H9 (cell line): ENCODE data around the gene ZNF621. TPM values are rescaled to one million over a fixed set of nuclear protein-coding genes. Genes with fewer than 3 reads are reported as not detected.

Source experiments
- DNase-seq: peaks from one replicate; pipeline ENCODE4 v3.0.0-alpha.2; 2017
- H2AFZ ChIP-seq: one replicate; pipeline ENCODE4 v1.6.1; 2013; ENCODE audit warnings: mild to moderate bottlenecking, low read length, control low read depth, moderate library complexity
- H2AK5ac ChIP-seq: 2 replicates; pipeline ENCODE4 v1.6.1; 2013; ENCODE audit warnings: low read length, control low read depth, mixed read lengths; ENCODE audit not compliant: insufficient read length
- H2BK120ac ChIP-seq: one replicate; pipeline ENCODE4 v1.6.1; 2013; ENCODE audit warnings: low read depth, mild to moderate bottlenecking, low read length, control low read depth, inconsistent platforms; ENCODE audit not compliant: poor library complexity, severe bottlenecking
- H2BK12ac ChIP-seq: 2 replicates; pipeline ENCODE4 v1.6.1; 2013; ENCODE audit warnings: low read length, control low read depth, mixed read lengths, low read depth; ENCODE audit not compliant: insufficient read length
- H2BK15ac ChIP-seq: 2 replicates; pipeline ENCODE4 v1.6.1; 2013; ENCODE audit warnings: low read depth, low read length, control low read depth
- H2BK20ac ChIP-seq: one replicate; pipeline ENCODE4 v1.6.1; 2013; ENCODE audit warnings: low read depth, mild to moderate bottlenecking, low read length, control low read depth, inconsistent platforms; ENCODE audit not compliant: poor library complexity, severe bottlenecking
- H2BK5ac ChIP-seq: 2 replicates; pipeline ENCODE4 v1.6.1; 2013; ENCODE audit warnings: low read length, control low read depth, mixed read lengths; ENCODE audit not compliant: insufficient read length
- H3K14ac ChIP-seq: 2 replicates; pipeline ENCODE4 v1.6.1; 2013; ENCODE audit warnings: low read length, control low read depth; ENCODE audit not compliant: insufficient read depth
- H3K18ac ChIP-seq: 2 replicates; pipeline ENCODE4 v1.6.1; 2013; ENCODE audit warnings: low read depth, mild to moderate bottlenecking, mixed read lengths, low read length, control low read depth; ENCODE audit not compliant: insufficient read length
- H3K23ac ChIP-seq: 2 replicates; pipeline ENCODE4 v1.6.1; 2013; ENCODE audit warnings: low read length, control low read depth, mixed read lengths, low read depth; ENCODE audit not compliant: insufficient read length
- H3K23me2 ChIP-seq: 2 replicates; pipeline ENCODE4 v1.6.1; 2013; ENCODE audit warnings: low read depth, mild to moderate bottlenecking, mixed read lengths, low read length, control low read depth; ENCODE audit not compliant: insufficient read length, poor library complexity, severe bottlenecking
- H3K27ac ChIP-seq: 2 replicates; pipeline ENCODE4 v1.5.1; 2013; ENCODE audit warnings: low read length, control low read depth, mixed read lengths, low read depth; ENCODE audit not compliant: insufficient read length
- H3K27me3 ChIP-seq: 2 replicates; pipeline ENCODE4 v1.6.1; 2013; ENCODE audit warnings: low read length, control low read depth, inconsistent platforms; ENCODE audit not compliant: insufficient read depth
- H3K4ac ChIP-seq: 2 replicates; pipeline ENCODE4 v1.6.1; 2013; ENCODE audit warnings: low read depth, mild to moderate bottlenecking, control low read depth, inconsistent platforms, low read length, moderate library complexity
- H3K4me1 ChIP-seq: 2 replicates; pipeline ENCODE4 v1.6.1; 2013; ENCODE audit warnings: low read length, control low read depth, inconsistent platforms; ENCODE audit not compliant: insufficient read depth
- H3K4me2 ChIP-seq: 2 replicates; pipeline ENCODE4 v1.6.1; 2013; ENCODE audit warnings: low read length, control low read depth, mixed read lengths; ENCODE audit not compliant: insufficient read length, insufficient read depth
- H3K56ac ChIP-seq: 2 replicates; pipeline ENCODE4 v1.6.1; 2013; ENCODE audit warnings: low read depth, mild to moderate bottlenecking, mixed read lengths, low read length, control low read depth; ENCODE audit not compliant: insufficient read length
- H3K79me1 ChIP-seq: 2 replicates; pipeline ENCODE4 v1.6.1; 2013; ENCODE audit warnings: low read depth, mild to moderate bottlenecking, moderate library complexity, low read length, control low read depth, inconsistent platforms; ENCODE audit not compliant: insufficient read depth, poor library complexity, severe bottlenecking
- H3K79me2 ChIP-seq: 2 replicates; pipeline ENCODE4 v1.6.1; 2013; ENCODE audit warnings: low read length, control low read depth, inconsistent platforms; ENCODE audit not compliant: insufficient read depth
- H3K9ac ChIP-seq: 2 replicates; pipeline ENCODE4 v1.6.1; 2013; ENCODE audit warnings: low read length, control low read depth, mixed read lengths; ENCODE audit not compliant: insufficient read length; ENCODE audit errors: extremely low read depth
- H3K9me3 ChIP-seq: one replicate; pipeline ENCODE4 v1.6.1; 2013; ENCODE audit warnings: low read depth, low read length, inconsistent platforms; ENCODE audit not compliant: control insufficient read depth
- H3T11ph ChIP-seq: one replicate; pipeline ENCODE4 v1.6.1; 2013; ENCODE audit warnings: mild to moderate bottlenecking, low read length, control low read depth, inconsistent platforms
- H4K20me1 ChIP-seq: one replicate; pipeline ENCODE4 v1.6.1; 2013; ENCODE audit not compliant: control insufficient read depth, insufficient read length, insufficient read depth
- H4K5ac ChIP-seq: 2 replicates; pipeline ENCODE4 v1.6.1; 2013; ENCODE audit warnings: low read depth, mild to moderate bottlenecking, mixed read lengths, low read length, control low read depth; ENCODE audit not compliant: insufficient read length
- H4K8ac ChIP-seq: replicated peaks from 2 replicates; pipeline ENCODE4 v1.6.1; 2013; ENCODE audit warnings: low read length, control low read depth, mixed read lengths, low read depth; ENCODE audit not compliant: insufficient read length
- H4K91ac ChIP-seq: 2 replicates; pipeline ENCODE4 v1.6.1; 2013; ENCODE audit warnings: low read depth, mild to moderate bottlenecking, moderate library complexity, mixed read lengths, low read length, control low read depth; ENCODE audit not compliant: insufficient read length
- H3K27ac Mint-ChIP-seq, 3 experiments: 2 replicates in 2 of 3; 3 replicates in 1 of 3; pipeline ENCODE4 v1.8.0; 2020 to 2021; ENCODE audit warnings: mixed read lengths in 3 of 3, mild to moderate bottlenecking in 1 of 3, moderate library complexity in 1 of 3
- H3K27me3 Mint-ChIP-seq: 2 replicates; pipeline ENCODE4 v1.8.0; 2021; ENCODE audit warnings: low read depth, mild to moderate bottlenecking, moderate library complexity, mixed read lengths
- H3K36me3 Mint-ChIP-seq, 3 experiments: 2 replicates in 2 of 3; 3 replicates in 1 of 3; pipeline ENCODE4 v1.8.0; 2020 to 2021; ENCODE audit warnings: low read depth in 3 of 3, mixed read lengths in 3 of 3; ENCODE audit not compliant: insufficient read depth in 1 of 3
- H3K4me1 Mint-ChIP-seq, 2 experiments: 2 replicates each; pipeline ENCODE4 v1.8.0; 2020; ENCODE audit warnings: mixed read lengths in 2 of 2
- H3K4me3 Mint-ChIP-seq, 2 experiments: 2 replicates in 1 of 2; 3 replicates in 1 of 2; pipeline ENCODE4 v1.8.0; 2020 to 2021; ENCODE audit warnings: mild to moderate bottlenecking in 2 of 2, mixed read lengths in 2 of 2, moderate library complexity in 1 of 2
- H3K9me3 Mint-ChIP-seq, 2 experiments: 2 replicates in 1 of 2; 3 replicates in 1 of 2; pipeline ENCODE4 v1.8.0; 2020; ENCODE audit warnings: mild to moderate bottlenecking in 2 of 2, mixed read lengths in 2 of 2, moderate library complexity in 1 of 2
- WGBS: extraction: QIAGEN DNeasy Blood & Tissue Kit; methylation state at CpG from one replicate; pipeline ENCODE4 v1.1.7; 2013; ENCODE audit warnings: missing lambda C conversion rate, low lambda C conversion rate, mixed read lengths; ENCODE audit not compliant: insufficient read length; ENCODE audit errors: extremely low coverage; 5-methylcytosine and 5-hydroxymethylcytosine counted together
- total RNA-seq: library from RNA; stranded (reverse); gene quantifications from 2 replicates; pipeline ENCODE4 v1.2.1, GENCODE V29; 2021
- TF ChIP-seq, protein P1 (sequence below): fragments of 200-600 bp; sonication (generic); conservative IDR thresholded peaks from 3 replicates; pipeline ENCODE4 v1.8.0; 2021; ENCODE audit warnings: antibody characterized with exemption, mild to moderate bottlenecking

Gene ZNF621
- total RNA-seq, 1 experiment from 2014 or later: 23.8 TPM

DNA sequence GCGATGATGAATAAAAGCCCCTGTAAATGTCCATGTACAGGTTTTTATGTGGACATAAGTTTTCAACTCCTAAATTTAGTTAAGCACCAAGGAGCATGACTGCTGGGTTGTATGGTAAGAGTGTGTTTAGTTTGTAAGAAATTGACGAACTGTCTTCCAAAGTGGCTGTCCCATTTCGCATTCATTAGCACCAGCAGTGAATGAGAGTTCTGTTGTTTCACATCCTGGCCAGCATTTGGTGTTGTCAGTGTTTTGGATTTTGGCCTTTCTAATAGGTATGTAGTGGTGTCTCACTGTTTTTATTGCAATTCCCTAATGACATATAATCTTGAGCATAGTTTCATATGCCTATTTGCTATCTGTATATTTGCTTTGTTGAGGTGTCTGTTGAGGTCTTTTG is 3.7 kb downstream of the ZNF621 start:
- H4K8ac ChIP-seq: no peak overlapping the region
- no peak overlapping the region for H4K91ac ChIP-seq
- no peak for DNase-seq
- no peak overlapping the region for H3T11ph ChIP-seq
- no peak overlapping the region for H3K9ac ChIP-seq
- no peaks in the 10 kb centered on the region for H3K4me1 ChIP-seq
- no peak overlapping the region for H2AFZ ChIP-seq
- no peaks in the 10 kb centered on the region for H3K27me3 ChIP-seq
- no peaks in the 10 kb centered on the region for H4K20me1 ChIP-seq
- H3K27ac Mint-ChIP-seq: no peak overlapping the region
- peaks cover 54 to 70% (median 65%) of the 10 kb centered on the region in 3 experiments for H3K36me3 Mint-ChIP-seq
- H3K23me2 ChIP-seq: peaks cover 11% of the 10 kb centered on the region
- TF ChIP-seq, protein P1, sequence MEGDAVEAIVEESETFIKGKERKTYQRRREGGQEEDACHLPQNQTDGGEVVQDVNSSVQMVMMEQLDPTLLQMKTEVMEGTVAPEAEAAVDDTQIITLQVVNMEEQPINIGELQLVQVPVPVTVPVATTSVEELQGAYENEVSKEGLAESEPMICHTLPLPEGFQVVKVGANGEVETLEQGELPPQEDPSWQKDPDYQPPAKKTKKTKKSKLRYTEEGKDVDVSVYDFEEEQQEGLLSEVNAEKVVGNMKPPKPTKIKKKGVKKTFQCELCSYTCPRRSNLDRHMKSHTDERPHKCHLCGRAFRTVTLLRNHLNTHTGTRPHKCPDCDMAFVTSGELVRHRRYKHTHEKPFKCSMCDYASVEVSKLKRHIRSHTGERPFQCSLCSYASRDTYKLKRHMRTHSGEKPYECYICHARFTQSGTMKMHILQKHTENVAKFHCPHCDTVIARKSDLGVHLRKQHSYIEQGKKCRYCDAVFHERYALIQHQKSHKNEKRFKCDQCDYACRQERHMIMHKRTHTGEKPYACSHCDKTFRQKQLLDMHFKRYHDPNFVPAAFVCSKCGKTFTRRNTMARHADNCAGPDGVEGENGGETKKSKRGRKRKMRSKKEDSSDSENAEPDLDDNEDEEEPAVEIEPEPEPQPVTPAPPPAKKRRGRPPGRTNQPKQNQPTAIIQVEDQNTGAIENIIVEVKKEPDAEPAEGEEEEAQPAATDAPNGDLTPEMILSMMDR: no peak
- H3K9me3 Mint-ChIP-seq: peaks cover 3 to 9% of the 10 kb centered on the region in 2 experiments; a peak in 2 of 5 replicates
- no peaks in the 10 kb centered on the region for H3K27me3 Mint-ChIP-seq
- no peak overlapping the region for H3K27ac ChIP-seq
- H3K4me2 ChIP-seq: no peak overlapping the region
- peaks cover 12 to 18% of the 10 kb centered on the region in 2 experiments for H3K4me1 Mint-ChIP-seq
- no peak overlapping the region for H2BK12ac ChIP-seq
- no peak overlapping the region for H3K23ac ChIP-seq
- H2BK15ac ChIP-seq: no peak overlapping the region
- H3K18ac ChIP-seq: no peak overlapping the region
- peaks cover 13% of the 10 kb centered on the region for H3K9me3 ChIP-seq
- no peak overlapping the region for H2BK120ac ChIP-seq
- H2AK5ac ChIP-seq: no peak overlapping the region
- peaks cover 2% of the 10 kb centered on the region for H3K79me1 ChIP-seq
- no peak overlapping the region for H3K4me3 Mint-ChIP-seq
- no peak overlapping the region for H2BK5ac ChIP-seq
- no peak overlapping the region for H3K56ac ChIP-seq
- no peak overlapping the region for H3K14ac ChIP-seq
- no peak overlapping the region for H4K5ac ChIP-seq
- H2BK20ac ChIP-seq: no peak overlapping the region
- no peaks in the 10 kb centered on the region for H3K79me2 ChIP-seq
- no peak overlapping the region for H3K4ac ChIP-seq
- no CpG with 5 or more reads among the region's 3 CpGs for whole genome bisulfite sequencing
